Epidermal melanocyte (primary cell): Measurements from ENCODE around the gene ZCCHC14.

Experiments used
- DNase-seq: peaks from one replicate; pipeline ENCODE4 v3.0.0; 2011; ENCODE audit warnings: low spot score; ENCODE audit not compliant: insufficient read length

ZCCHC14 gene

GRCh38 chr16:87492721-87493607 is at the start of gene ZCCHC14:
ZCCHC14 (minus strand) TSS chr16:87493024; CDS start chr16:87492238, 786 bp downstream.
- peak; percentile 96 for DNase-seq

- no peak for DNase-seq
These were observed 49.0 kb upstream of the ZCCHC14 start for GRCh38 chr16:87541872-87542234.

GRCh38 chr16:87541147-87541871 is 48.5 kb upstream of the ZCCHC14 start:
- no peak for DNase-seq

GRCh38 chr16:87540897-87541146 is 48.0 kb upstream of the ZCCHC14 start:
- DNase-seq, result no peak

GRCh38 chr16:87540072-87540896 is 47.5 kb upstream of the ZCCHC14 start:
- no peak for DNase-seq

- DNase-seq, result no peak
These were observed 46.3 kb upstream of the ZCCHC14 start for GRCh38 chr16:87539113-87539512.

- no peak for DNase-seq
These were observed 45.8 kb upstream of the ZCCHC14 start for GRCh38 chr16:87538594-87538993.

- DNase-seq, result no peak
These were observed 45.3 kb upstream of the ZCCHC14 start for GRCh38 chr16:87538160-87538559.

GRCh38 chr16:87536795-87537142 is 43.9 kb upstream of the ZCCHC14 start:
- no peak for DNase-seq

GRCh38 chr16:87535855-87536794 is 43.3 kb upstream of the ZCCHC14 start:
- no peak for DNase-seq

GRCh38 chr16:87535457-87535854 is 42.6 kb upstream of the ZCCHC14 start:
- DNase-seq, result no peak

- DNase-seq, result no peak
These were observed 41.9 kb upstream of the ZCCHC14 start for GRCh38 chr16:87534751-87535150.

GRCh38 chr16:87534030-87534653 is 41.3 kb upstream of the ZCCHC14 start:
- DNase-seq, result no peak

- no peak for DNase-seq
These were observed 40.2 kb upstream of the ZCCHC14 start for GRCh38 chr16:87533061-87533460.

- DNase-seq, result no peak
These were observed 38.6 kb upstream of the ZCCHC14 start for GRCh38 chr16:87531418-87531817.

GRCh38 chr16:87528690-87529579 is 36.1 kb upstream of the ZCCHC14 start:
- no peak for DNase-seq

- no peak for DNase-seq
These were observed 34.4 kb upstream of the ZCCHC14 start for GRCh38 chr16:87527055-87527724.

- DNase-seq, result no peak
These were observed 33.6 kb upstream of the ZCCHC14 start for GRCh38 chr16:87526238-87526947.
